Neuron (in vitro differentiated cells): Measurements from ENCODE around the gene SECISBP2L.
A peak's percentile ranks its signal among the peaks of the same experiment; 100 is the strongest.
"Not testable (repeated sequence)": the region's sequence is repeated elsewhere in the genome, so short reads cannot be mapped to it uniquely, and the experiment has no call there.

Experiments used
- H2AFZ ChIP-seq: one replicate; pipeline ENCODE4 v1.6.1; 2013; ENCODE audit warnings: low read depth, mild to moderate bottlenecking, inconsistent platforms, low read length, moderate library complexity
- H3K27me3 ChIP-seq: one replicate; pipeline ENCODE4 v1.6.1; 2013; ENCODE audit warnings: low read length; ENCODE audit not compliant: insufficient read depth
- H3K36me3 ChIP-seq: one replicate; pipeline ENCODE4 v1.6.1; 2013; ENCODE audit warnings: low read length; ENCODE audit not compliant: insufficient read depth
- H3K4me1 ChIP-seq: one replicate; pipeline ENCODE4 v1.6.1; 2013; ENCODE audit warnings: low read length; ENCODE audit not compliant: insufficient read depth
- H3K4me3 ChIP-seq: 2 replicates; pipeline ENCODE4 v1.5.1; 2013; ENCODE audit warnings: mild to moderate bottlenecking, low read length, moderate library complexity
- H3K9me3 ChIP-seq: one replicate; pipeline ENCODE4 v1.6.1; 2013; ENCODE audit warnings: low read length

SECISBP2L gene

DNA sequence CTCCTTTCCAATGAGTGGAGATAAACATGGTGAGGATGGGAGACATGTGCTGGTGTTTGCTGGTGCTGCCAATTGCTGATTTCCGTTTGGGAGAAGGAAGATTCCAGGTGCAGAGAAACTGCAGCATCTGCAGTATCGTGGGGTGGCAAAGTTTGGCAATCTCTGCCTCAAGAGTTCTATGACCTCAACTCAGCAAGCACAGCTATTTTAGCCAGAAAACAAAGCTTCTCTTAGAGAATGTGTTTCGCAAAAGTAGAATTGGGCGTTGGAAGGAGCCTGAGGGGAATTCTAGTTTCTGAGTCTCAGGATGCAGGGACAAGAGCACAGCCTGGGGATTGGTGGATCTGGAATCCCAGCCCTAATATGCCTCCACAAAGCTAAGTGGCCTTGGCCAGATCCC, 64.3 kb downstream of the SECISBP2L start:
- Histone ChIP-seq H3K4me1 (peaks cover 2% of the 10 kb centered on the region), H3K4me3 (no peak overlapping the region), H2AFZ (no peak overlapping the region), H3K27me3 (no peaks in the 10 kb centered on the region), H3K9me3 (no peaks in the 10 kb centered on the region), H3K36me3 (no peaks in the 10 kb centered on the region)

DNA sequence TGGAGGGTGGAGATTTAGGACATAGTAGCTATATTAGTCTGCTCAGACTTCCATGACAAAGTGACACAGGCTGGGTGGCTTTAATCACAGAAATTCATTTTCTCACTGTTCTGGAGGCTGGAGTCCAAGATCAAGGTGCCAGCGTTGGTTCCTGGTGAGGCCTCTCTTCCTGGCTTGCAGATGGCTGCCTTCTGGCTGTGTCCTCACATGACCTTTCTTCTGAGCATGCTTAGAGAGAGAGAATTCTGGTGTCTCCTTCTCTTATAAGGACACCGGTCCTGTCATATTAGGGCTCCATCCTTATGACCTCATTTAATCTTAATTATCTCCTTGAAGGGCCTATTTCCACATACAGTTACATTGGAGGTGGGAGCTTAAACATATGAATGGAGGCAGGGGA, 67.6 kb downstream of the SECISBP2L start:
- H3K9me3 ChIP-seq: no peaks in the 10 kb centered on the region
- peaks cover 20% of the 10 kb centered on the region for H3K4me1 ChIP-seq
- no peak overlapping the region for H3K4me3 ChIP-seq
- no peaks in the 10 kb centered on the region for H3K27me3 ChIP-seq
- no peak overlapping the region for H2AFZ ChIP-seq
- H3K36me3 ChIP-seq: no peaks in the 10 kb centered on the region

DNA sequence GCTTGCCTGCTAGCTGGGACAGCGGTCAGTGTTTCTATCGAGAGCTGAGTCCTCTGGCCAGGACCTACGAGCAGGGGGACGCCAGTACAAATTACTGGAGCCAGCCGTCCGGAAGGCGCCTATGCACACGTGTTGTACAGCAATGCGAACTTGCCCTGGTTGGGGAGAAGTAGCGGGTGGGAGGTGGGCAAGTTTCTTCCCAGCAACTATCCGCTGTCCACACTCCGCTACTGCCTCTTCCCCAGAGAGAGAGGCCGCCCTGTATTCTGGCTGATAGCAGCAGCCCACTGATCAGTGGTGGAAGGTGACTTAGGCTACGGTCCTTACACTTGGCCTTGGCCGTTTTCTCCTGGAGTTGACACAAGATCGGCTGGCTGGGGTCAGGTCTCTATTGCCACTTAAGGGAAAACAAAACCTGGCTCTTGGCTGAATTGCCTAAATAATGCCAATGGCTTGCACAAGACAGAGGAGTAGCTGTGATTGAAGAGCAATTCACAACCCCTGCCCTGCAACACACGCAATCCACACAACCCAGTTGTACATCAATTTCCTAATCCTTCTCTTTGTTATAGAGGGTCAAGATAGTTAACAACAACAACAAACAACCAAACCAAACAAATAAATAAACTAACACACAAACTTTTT, 69.7 kb downstream of the SECISBP2L start:
- H3K4me3 ChIP-seq: peak overlapping the region; percentile 71
- no peaks in the 10 kb centered on the region for H3K36me3 ChIP-seq
- no peaks in the 10 kb centered on the region for H3K27me3 ChIP-seq

DNA sequence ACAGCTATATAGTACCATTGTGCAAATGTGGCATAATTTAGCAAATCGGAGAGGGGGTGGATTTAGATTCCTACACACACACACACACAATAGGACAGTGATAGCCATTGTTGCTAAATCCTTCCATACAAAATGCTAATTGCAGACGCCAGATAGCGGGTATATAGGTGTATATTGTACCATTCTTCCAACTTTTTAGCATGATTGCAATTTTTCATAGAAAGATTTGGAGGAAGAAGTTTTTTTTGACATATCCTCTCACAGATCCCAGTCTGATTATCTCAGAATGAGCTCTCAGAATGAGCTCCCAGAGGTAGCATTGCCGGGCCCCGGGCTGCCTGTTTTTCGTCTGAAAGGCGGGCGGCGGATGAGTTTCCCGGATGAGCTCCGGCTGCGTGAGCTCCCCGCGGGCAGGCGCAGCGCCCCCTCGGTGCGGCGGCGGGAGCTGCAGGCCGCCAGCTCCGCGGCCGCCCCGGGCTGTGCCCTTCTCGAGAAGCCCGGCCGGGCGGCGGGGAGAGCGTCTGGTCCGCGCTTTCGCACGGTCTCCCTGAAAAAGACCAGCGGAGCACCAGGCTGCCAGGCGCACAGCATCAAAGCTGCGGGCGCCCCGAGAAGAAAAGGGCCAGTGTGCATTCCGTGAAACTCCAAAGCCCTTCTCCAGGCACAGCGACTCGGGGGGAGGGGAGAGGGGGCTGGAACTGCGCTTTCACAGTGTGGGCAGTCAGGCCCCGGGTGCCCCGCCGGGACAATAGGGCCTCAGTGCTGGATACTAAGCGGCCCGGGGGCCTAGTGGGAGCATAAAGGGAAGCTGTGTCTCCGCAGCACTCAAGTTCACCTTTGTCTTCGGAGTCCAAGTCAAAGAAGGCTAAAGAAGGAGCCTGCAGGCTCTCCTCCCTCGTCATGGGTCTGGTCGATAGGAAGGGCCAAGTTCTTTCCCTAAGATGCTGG, 70.5 kb downstream of the SECISBP2L start:
- Histone ChIP-seq H3K4me1 (peaks cover 20% of the 10 kb centered on the region), H3K4me3 (peak overlapping the region; percentile 71), H3K9me3 (no peaks in the 10 kb centered on the region), H3K27me3 (no peaks in the 10 kb centered on the region), H2AFZ (peak overlapping the region; percentile 45), H3K36me3 (no peaks in the 10 kb centered on the region)

More for the DNA sequence above, 69.7 kb downstream of the SECISBP2L start:
- Histone ChIP-seq H3K9me3 (no peaks in the 10 kb centered on the region), H2AFZ (peak overlapping the region; percentile 45), H3K4me1 (peaks cover 20% of the 10 kb centered on the region)

DNA sequence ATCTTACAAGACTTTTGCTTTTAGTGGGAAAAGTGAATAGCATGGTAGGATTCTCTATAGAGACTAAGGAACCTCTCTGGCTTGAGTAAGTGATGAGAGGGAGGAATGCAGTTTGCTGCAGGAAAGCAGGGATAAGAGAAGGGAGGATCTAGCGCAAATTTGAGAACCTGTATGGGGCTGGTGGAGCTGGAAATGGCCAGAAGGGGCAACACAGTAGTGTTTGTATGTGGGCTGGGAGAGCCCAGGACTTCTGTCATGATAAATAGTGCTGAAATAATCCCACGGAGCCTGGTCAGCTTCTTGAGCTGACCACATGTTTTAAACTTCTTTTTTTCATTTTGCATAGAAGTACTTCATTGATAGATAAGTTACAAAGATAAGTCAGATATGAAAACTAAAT, 71.4 kb downstream of the SECISBP2L start:
- H3K36me3 ChIP-seq: no peaks in the 10 kb centered on the region
- H2AFZ ChIP-seq: peak overlapping the region; percentile 45
- H3K4me3 ChIP-seq: peak overlapping the region; percentile 71
- H3K9me3 ChIP-seq: no peaks in the 10 kb centered on the region
- peaks cover 20% of the 10 kb centered on the region for H3K4me1 ChIP-seq
- no peaks in the 10 kb centered on the region for H3K27me3 ChIP-seq

DNA sequence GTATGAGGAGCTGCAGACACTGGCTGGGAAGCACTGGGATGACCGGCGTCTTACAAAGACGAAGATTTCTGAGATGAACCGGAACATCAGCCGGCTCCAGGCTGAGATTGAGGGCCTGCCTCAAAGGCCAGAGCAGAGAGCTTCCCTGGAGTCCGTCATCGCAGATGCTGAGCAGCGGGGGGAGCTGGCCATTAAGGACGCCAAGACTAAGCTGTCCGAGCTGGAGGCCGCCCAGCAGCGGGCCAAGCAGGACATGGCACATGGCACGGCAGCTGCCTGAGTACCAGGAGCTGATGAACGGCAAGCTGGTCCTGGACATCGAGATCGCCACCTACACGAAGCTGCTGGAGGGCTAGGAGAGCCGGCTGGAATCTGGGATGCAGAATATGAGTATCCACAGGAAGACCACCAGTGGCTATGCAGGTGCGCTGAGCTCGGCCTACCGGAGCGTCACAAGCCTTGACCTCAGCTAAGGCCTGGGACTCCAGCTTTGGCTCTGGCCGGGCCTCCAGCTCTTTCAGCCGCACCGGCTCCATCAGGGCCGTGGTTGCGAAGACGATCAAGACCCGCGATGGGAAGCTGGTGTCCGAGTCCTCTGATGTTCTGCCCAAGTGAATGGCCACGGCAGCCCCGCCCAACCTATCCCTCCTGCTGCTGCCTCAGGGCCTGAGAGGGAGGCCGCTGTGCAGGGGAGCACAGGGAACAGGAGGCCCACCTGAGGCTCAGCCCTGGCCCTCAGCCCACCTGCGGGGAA, 73.3 kb downstream of the SECISBP2L start:
- no peak overlapping the region for H2AFZ ChIP-seq

DNA sequence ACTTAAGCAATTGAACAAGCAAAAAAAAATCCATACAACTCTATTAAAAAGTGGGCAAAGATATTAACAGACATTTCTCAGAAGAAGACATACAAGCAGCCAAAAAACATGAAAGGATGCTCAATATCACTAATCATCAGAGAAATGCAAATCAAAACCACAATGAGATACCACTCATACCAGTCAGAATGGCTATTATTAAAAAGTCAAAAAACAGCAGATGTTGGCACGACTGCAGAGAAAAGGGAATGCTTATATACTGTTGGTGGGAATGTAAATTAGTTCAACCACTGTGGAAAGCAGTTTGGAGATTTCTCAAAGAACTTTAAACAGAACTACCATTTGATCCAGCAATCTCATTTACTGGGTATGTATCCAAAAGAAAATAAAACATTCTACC, 75.3 kb downstream of the SECISBP2L start:
- H3K9me3 ChIP-seq, H2AFZ ChIP-seq, H3K36me3 ChIP-seq, H3K27me3 ChIP-seq, H3K4me3 ChIP-seq: not testable (repeated sequence)
- peaks cover 13% of the 10 kb centered on the region for H3K4me1 ChIP-seq

More for the DNA sequence above, 73.3 kb downstream of the SECISBP2L start:
- Histone ChIP-seq H3K27me3 (no peaks in the 10 kb centered on the region), H3K4me3 (no peak overlapping the region), H3K9me3 (no peaks in the 10 kb centered on the region), H3K4me1 (peaks cover 20% of the 10 kb centered on the region), H3K36me3 (no peaks in the 10 kb centered on the region)

DNA sequence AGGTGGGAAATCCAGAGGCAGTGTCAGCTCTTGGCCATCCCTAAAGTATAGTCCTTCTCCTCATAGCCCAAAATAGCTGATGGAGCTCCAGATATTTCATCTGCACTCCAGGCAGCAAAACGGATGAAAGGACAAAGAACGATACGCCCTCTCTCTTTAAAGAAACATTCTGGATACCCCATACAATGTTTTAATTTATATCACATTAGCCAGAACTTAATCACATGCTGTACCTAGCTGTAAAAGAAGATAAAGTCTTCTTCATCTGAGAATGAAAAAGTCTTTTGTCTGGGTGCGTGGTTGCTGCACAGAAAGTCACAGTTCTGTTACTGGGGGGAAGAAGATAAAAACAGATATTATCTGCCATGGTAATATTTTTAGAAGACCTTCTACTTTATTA, 78.2 kb downstream of the SECISBP2L start:
- H3K9me3 ChIP-seq: no peaks in the 10 kb centered on the region
- H3K4me3 ChIP-seq: no peak overlapping the region
- no peaks in the 10 kb centered on the region for H3K27me3 ChIP-seq
- no peaks in the 10 kb centered on the region for H3K36me3 ChIP-seq
- H3K4me1 ChIP-seq: peaks cover 7% of the 10 kb centered on the region
- no peak overlapping the region for H2AFZ ChIP-seq

DNA sequence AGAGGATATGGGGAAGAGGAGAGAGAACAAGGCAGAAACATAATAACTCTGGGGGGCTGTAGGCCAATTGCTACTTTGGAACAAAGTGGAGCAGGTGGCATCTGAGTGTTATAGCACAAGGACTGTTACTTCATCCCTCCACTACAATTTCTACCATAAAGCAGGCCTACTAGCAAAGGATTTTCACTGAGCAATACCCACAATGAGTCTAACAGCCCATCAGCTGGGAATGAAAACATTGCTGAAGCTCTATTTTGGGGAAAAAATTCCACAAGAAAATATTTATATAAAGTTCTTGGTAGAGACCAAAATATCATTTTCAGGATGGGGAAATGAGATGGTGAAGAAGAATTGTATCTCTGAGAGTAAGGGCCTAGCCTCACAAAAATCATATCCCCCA, 78.9 kb downstream of the SECISBP2L start:
- H2AFZ ChIP-seq: no peak overlapping the region
- H3K27me3 ChIP-seq: peaks cover 5% of the 10 kb centered on the region
- no peaks in the 10 kb centered on the region for H3K36me3 ChIP-seq
- H3K9me3 ChIP-seq: no peaks in the 10 kb centered on the region
- H3K4me3 ChIP-seq: no peak overlapping the region
- H3K4me1 ChIP-seq: peaks cover 7% of the 10 kb centered on the region

DNA sequence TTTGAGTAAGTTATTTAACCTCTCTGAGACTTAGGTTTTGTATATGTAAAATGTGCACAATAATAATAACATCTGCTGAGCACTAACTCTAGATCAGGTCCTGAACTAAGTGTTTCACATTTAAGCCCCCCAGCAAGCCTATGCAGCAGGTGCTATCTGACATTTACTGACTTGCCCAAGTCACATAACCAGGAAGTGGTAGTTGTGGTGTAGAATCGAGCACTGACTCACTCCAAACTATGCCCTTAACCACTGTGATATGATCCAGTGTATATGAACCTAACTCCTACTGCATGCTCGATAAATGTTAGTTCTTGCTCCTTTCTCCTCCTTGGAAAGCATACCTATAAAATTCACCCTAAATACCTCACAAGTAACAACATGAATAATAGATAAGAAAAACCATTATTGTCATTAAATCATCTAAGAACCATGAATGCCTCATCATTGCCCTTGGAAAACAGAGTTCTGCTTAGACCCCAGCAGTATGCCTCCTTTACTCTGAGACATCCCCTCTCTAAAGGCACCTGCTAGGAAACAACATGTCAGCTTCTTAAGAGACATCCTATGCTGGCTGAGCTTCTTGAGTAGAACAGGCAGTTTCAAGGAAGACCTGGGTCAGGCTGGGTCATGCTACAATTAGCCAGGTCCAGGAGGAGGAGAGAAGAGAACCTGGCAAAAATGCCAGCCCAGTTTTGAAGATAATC, 79.5 kb downstream of the SECISBP2L start:
- Histone ChIP-seq H3K4me1 (peaks cover 7% of the 10 kb centered on the region), H3K27me3 (peaks cover 11% of the 10 kb centered on the region), H3K36me3 (no peaks in the 10 kb centered on the region), H3K9me3 (no peaks in the 10 kb centered on the region), H3K4me3 (no peak overlapping the region), H2AFZ (no peak overlapping the region)

DNA sequence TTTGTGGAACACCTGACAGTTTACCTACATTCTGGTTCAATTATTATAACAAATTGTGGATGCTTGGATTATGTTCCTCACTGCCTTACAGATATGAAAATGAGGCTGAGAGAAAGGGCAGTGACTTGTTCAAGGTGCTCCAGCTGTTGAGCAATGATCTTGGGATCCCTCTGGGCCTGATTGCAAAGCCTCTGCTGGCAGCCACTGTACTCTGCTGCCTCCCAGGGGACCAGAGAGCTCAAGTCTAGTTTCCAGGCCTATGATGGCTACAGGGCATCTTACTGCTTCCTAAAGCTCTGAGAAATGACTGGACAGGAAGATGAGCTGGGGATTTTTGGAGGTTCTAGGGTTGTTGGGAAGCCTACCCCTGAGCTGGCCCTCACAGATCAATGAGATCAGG, 80.3 kb downstream of the SECISBP2L start:
- H3K4me1 ChIP-seq: peaks cover 7% of the 10 kb centered on the region
- no peaks in the 10 kb centered on the region for H3K9me3 ChIP-seq
- no peak overlapping the region for H3K4me3 ChIP-seq
- H2AFZ ChIP-seq: no peak overlapping the region
- no peaks in the 10 kb centered on the region for H3K36me3 ChIP-seq
- peaks cover 18% of the 10 kb centered on the region for H3K27me3 ChIP-seq

DNA sequence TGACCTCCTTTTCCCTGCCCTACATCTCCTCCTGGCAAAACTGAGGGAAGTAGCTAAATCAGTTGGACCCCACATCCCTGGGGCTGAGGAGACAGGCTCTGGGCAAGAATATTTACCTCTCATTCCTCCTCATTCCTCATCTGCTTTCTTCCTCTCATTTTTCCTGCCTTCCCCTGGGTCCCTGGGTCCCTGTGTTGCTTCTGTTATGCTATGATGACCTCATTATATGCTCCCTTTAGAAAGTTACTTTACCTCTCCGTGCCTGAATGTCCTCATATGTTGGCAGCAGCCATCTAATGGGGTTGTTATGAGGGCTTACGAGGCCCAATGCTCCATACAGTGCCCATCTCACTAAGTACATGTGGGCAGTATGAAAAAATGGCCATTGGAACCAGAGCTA, 81.3 kb downstream of the SECISBP2L start:
- no peaks in the 10 kb centered on the region for H3K36me3 ChIP-seq
- H3K27me3 ChIP-seq: peaks cover 25% of the 10 kb centered on the region
- peaks cover 7% of the 10 kb centered on the region for H3K4me1 ChIP-seq
- no peaks in the 10 kb centered on the region for H3K9me3 ChIP-seq
- no peak overlapping the region for H2AFZ ChIP-seq
- H3K4me3 ChIP-seq: no peak overlapping the region
